HepG2 (cell line): ENCODE results near the gene C1QL2. TPM values are rescaled to one million over a fixed set of nuclear protein-coding genes. Genes with fewer than 3 reads are reported as not detected.

ENCODE experiments used
- ARNT ChIP-seq: fragments of 450-650 bp; IDR thresholded peaks from 2 replicates; pipeline ENCODE4 v1.6.1; 2017
- ATF7-NPFF ChIP-seq: sonication (generic); formaldehyde crosslinking; IDR thresholded peaks from 2 replicates; pipeline ENCODE4 v1.8.1; 2023; ENCODE audit warnings: mild to moderate bottlenecking, low read depth, missing genetic modification reagents, moderate library complexity
- CBX1 ChIP-seq: IDR thresholded peaks from one replicate; pipeline ENCODE4 v1.6.1; 2016; ENCODE audit warnings: antibody characterized with exemption, low read depth
- CBX5 ChIP-seq: sonication (generic); formaldehyde crosslinking; IDR thresholded peaks from 2 replicates; pipeline ENCODE4 v1.4.0; 2020; ENCODE audit warnings: missing genetic modification reagents, borderline replicate concordance
- CEBPZ ChIP-seq: IDR thresholded peaks from 2 replicates; pipeline ENCODE4 v1.6.1; 2012; ENCODE audit warnings: low read length, improper control_type of control experiment
- JUNB ChIP-seq: sonication (generic); formaldehyde crosslinking; IDR thresholded peaks from 2 replicates; pipeline ENCODE4 v1.8.0; 2022; ENCODE audit warnings: missing genetic modification reagents, mild to moderate bottlenecking, borderline replicate concordance
- KDM2A ChIP-seq: sonication (generic); formaldehyde crosslinking; IDR thresholded peaks from 2 replicates; pipeline ENCODE4 v1.4.0; 2020; ENCODE audit warnings: low read depth, missing genetic modification reagents, borderline replicate concordance
- POGK ChIP-seq: sonication (generic); formaldehyde crosslinking; conservative IDR thresholded peaks from 2 replicates; pipeline ENCODE4 v1.8.0; 2022; ENCODE audit warnings: mild to moderate bottlenecking, moderate library complexity, missing genetic modification reagents
- POGZ ChIP-seq: sonication (generic); formaldehyde crosslinking; IDR thresholded peaks from 2 replicates; pipeline ENCODE4 v1.4.0; 2020; ENCODE audit warnings: mild to moderate bottlenecking, missing genetic modification reagents
- RARG ChIP-seq: sonication (generic); formaldehyde crosslinking; IDR thresholded peaks from 2 replicates; pipeline ENCODE4 v1.4.0; 2020; ENCODE audit warnings: low read depth, mild to moderate bottlenecking, missing genetic modification reagents
- SETDB1 ChIP-seq: sonication (generic); formaldehyde crosslinking; IDR thresholded peaks from 2 replicates; pipeline ENCODE4 v1.5.1; 2020; ENCODE audit warnings: missing genetic modification reagents, mild to moderate bottlenecking, borderline replicate concordance
- SPEN ChIP-seq: sonication (generic); formaldehyde crosslinking; IDR thresholded peaks from 2 replicates; pipeline ENCODE4 v1.5.1; 2020; ENCODE audit warnings: low read depth, mild to moderate bottlenecking, missing genetic modification reagents
- SUZ12 ChIP-seq: fragments of 150-350 bp; IDR thresholded peaks from 2 replicates; pipeline ENCODE4 v1.6.1; 2014; ENCODE audit warnings: low read depth, low read length
- TFE3 ChIP-seq: IDR thresholded peaks from 2 replicates; pipeline ENCODE4 v1.6.1; 2016
- TP53 ChIP-seq: sonication (generic); formaldehyde crosslinking; conservative IDR thresholded peaks from 2 replicates; pipeline ENCODE4 v1.4.0; 2020; ENCODE audit warnings: missing genetic modification reagents
- ZBTB26 ChIP-seq: IDR thresholded peaks from 2 replicates; pipeline ENCODE4 v1.6.1; 2016; ENCODE audit warnings: missing compliant biosample characterization, missing genetic modification reagents, borderline replicate concordance
- ZNF263 ChIP-seq: sonication (generic); formaldehyde crosslinking; IDR thresholded peaks from 2 replicates; pipeline ENCODE4 v1.4.0; 2020; ENCODE audit warnings: missing genetic modification reagents
- ZNF326 ChIP-seq: sonication (generic); formaldehyde crosslinking; IDR thresholded peaks from 2 replicates; pipeline ENCODE4 v1.4.0; 2020; ENCODE audit warnings: missing genetic modification reagents, borderline replicate concordance
- ZNF441 ChIP-seq: sonication (generic); formaldehyde crosslinking; IDR thresholded peaks from 2 replicates; pipeline ENCODE4 v1.7.0; 2021; ENCODE audit warnings: missing genetic modification reagents, borderline replicate concordance
- ZNF570 ChIP-seq: sonication (generic); formaldehyde crosslinking; IDR thresholded peaks from 2 replicates; pipeline ENCODE4 v1.4.0; 2020; ENCODE audit warnings: mild to moderate bottlenecking, missing genetic modification reagents, borderline replicate concordance
- ZNF724P ChIP-seq: sonication (generic); formaldehyde crosslinking; IDR thresholded peaks from 2 replicates; pipeline ENCODE4 v1.8.0; 2022; ENCODE audit warnings: missing genetic modification reagents, borderline replicate concordance
- ZNF737 ChIP-seq: sonication (generic); formaldehyde crosslinking; IDR thresholded peaks from 2 replicates; pipeline ENCODE4 v1.5.0; 2020; ENCODE audit warnings: missing genetic modification reagents, mild to moderate bottlenecking, borderline replicate concordance
- ZNF850 ChIP-seq: sonication (generic); formaldehyde crosslinking; conservative IDR thresholded peaks from 2 replicates; pipeline ENCODE4 v1.9.0; 2021; ENCODE audit warnings: mild to moderate bottlenecking, missing genetic modification reagents
- polyA plus RNA-seq, 8 experiments: library from polyadenylated mRNA; depleted of rRNA in 3 of 8; stranded (reverse) in 7 of 8; unstranded in 1 of 8; fragments of >200 nt; fragmentation: Illumina TruSeq in 4 of 8; extraction: Trizol in 4 of 8; gene quantifications; 2 replicates each; pipeline versions ENCODE4 v1.2.1 to v1.2.3, GENCODE V29; 2011 to 2016; ENCODE audit warnings: low read depth in 4 of 8, missing spikeins in 1 of 8, mixed read lengths in 1 of 8; ENCODE audit not compliant: insufficient read depth in 1 of 8
- total RNA-seq, 5 experiments: library from RNA; depleted of rRNA; stranded (reverse); fragments of >200 nt; fragmentation: Illumina TruSeq; extraction: Trizol; gene quantifications; 2 replicates each; pipeline ENCODE4 v1.2.3, GENCODE V29; 2016; ENCODE audit warnings: low read depth in 1 of 5

The C1QL2 gene
- total and polyA plus RNA-seq, 2 of the 13 experiments (the other 11 are each of a cell fraction or from before 2014, with no cell fraction given) = not detected

GRCh38 chr2:119106301-119106897, 52.2 kb downstream of the C1QL2 start (continued):
- TF ChIP-seq TP53 (CRISPR knock-in tag) (no peak), ZNF570 (no peak), CEBPZ (no peak), ZNF737 (no peak), ZNF326 (CRISPR knock-in tag) (no peak), CBX5 (CRISPR knock-in tag) (no peak), CBX1 (no peak), ARNT (no peak), SPEN (CRISPR knock-in tag) (no peak), POGZ (CRISPR knock-in tag) (no peak), ATF7-NPFF (CRISPR knock-in tag) (no peak), RARG (no peak), SUZ12 (no peak), TFE3 (CRISPR knock-in tag) (peak; percentile 65; the same call in 1 of the 2 replicates), ZBTB26 (CRISPR knock-in tag) (no peak), KDM2A (no peak), SETDB1 (no peak), ZNF724P (CRISPR knock-in tag) (no peak), ZNF850 (CRISPR knock-in tag) (no peak), ZNF441 (CRISPR knock-in tag) (peak; percentile 84; the same call in 1 of the 2 replicates), JUNB (CRISPR knock-in tag) (0 out of 2 replicates have a peak, but pooled peaks have one; percentile 14), ZNF263 (CRISPR knock-in tag) (0 out of 2 replicates have a peak, but pooled peaks have one; percentile 60), POGK (no peak)
